ENCODE data around the gene MXD4. TPM values are rescaled to one million over a fixed set of nuclear protein-coding genes. Genes with fewer than 3 reads are reported as not detected.

Gene MXD4
- polyA plus RNA-seq, 1 of the 3 experiments (the other 2 are of a cell fraction), result 38.6 TPM

GRCh38 chr4:2269618-2270163 is 7.8 kb upstream of the MXD4 start:
- Histone ChIP-seq H3K4me2 (no peak overlapping the region), H3K9ac (no peak overlapping the region), H3K27me3 (ENCODE audit: insufficient read depth) (no peaks in the 10 kb centered on the region), H3K9me2 (no peaks in the 10 kb centered on the region), H3K9me3 (no peaks in the 10 kb centered on the region), H3K79me2 (ENCODE audit: insufficient read depth) (no peaks in the 10 kb centered on the region), H2AFZ (ENCODE audit: low read depth) (no peak overlapping the region), H3F3A (replicated peaks; ENCODE audit: insufficient read depth) (no peaks in the 10 kb centered on the region), H4K20me1 (ENCODE audit: insufficient read depth) (no peaks in the 10 kb centered on the region), H3K4me3 (ENCODE audit: low read depth in 2 of 2, low read length in 1 of 2) (no peak overlapping the region), H3K36me3 (replicated peaks in 1 of 2; ENCODE audit: control insufficient read depth in 1 of 2, insufficient read depth in 2 of 2, low read length in 1 of 2) (no peaks in the 10 kb centered on the region), H3K4me1 (ENCODE audit: control insufficient read depth in 1 of 2, insufficient read depth in 2 of 2, low read depth in 1 of 2, low read length in 1 of 2) (peaks cover 0 to 50% of the 10 kb centered on the region in 2 experiments; a peak in 1 of 4 replicates), H3K27ac (ENCODE audit: low read depth in 2 of 2, low read length in 1 of 2) (no peak overlapping the region)
- 75% methylated on average over 8 of the region's 12 CpGs for whole genome bisulfite sequencing (ENCODE audit: low lambda C conversion rate)
- CTCF ChIA-PET, result no interaction called here
- TF ChIP-seq ZBTB33 (IDR thresholded peaks at IDR 0.05; ENCODE audit: borderline replicate concordance, low read depth) (no peak), RFX5 (IDR thresholded peaks at IDR 0.05; ENCODE audit: low read length) (no peak), RAD21 (IDR thresholded peaks at IDR 0.05; ENCODE audit: low read length) (no peak), USF2 (IDR thresholded peaks at IDR 0.05; ENCODE audit: borderline replicate concordance, low read depth, low read length) (no peak), EZH2phosphoT487 (IDR thresholded peaks at IDR 0.05; ENCODE audit: borderline replicate concordance, low read depth) (no peak), POLR2AphosphoS5 (IDR thresholded peaks at IDR 0.05; ENCODE audit: low read depth, low read length) (no peak), IRF3 (IDR thresholded peaks at IDR 0.05; ENCODE audit: low read depth, low read length) (no peak), MAX (IDR thresholded peaks at IDR 0.05; ENCODE audit: low read depth) (no peak), RCOR1 (IDR thresholded peaks at IDR 0.05; ENCODE audit: low read length) (no peak), EP300 (IDR thresholded peaks at IDR 0.05; ENCODE audit: borderline replicate concordance in 1 of 2, low read depth in 1 of 2, low read length in 1 of 2) (no peak), FOXM1 (IDR thresholded peaks at IDR 0.05; ENCODE audit: low read depth) (no peak), MEF2A (IDR thresholded peaks at IDR 0.05; ENCODE audit: borderline replicate concordance, low read depth) (no peak), JUND (IDR thresholded peaks at IDR 0.05) (no peak), FOSL2 (IDR thresholded peaks at IDR 0.05; ENCODE audit: borderline replicate concordance, low read depth) (no peak)
- no peak for DNase-seq
- POLR2A ChIA-PET, result no interaction called here

Data from SK-N-SH (cell line).